ENCODE results near the gene NPM1.
A peak's percentile ranks its signal among the peaks of the same experiment; 100 is the strongest.

Gene NPM1

DNA sequence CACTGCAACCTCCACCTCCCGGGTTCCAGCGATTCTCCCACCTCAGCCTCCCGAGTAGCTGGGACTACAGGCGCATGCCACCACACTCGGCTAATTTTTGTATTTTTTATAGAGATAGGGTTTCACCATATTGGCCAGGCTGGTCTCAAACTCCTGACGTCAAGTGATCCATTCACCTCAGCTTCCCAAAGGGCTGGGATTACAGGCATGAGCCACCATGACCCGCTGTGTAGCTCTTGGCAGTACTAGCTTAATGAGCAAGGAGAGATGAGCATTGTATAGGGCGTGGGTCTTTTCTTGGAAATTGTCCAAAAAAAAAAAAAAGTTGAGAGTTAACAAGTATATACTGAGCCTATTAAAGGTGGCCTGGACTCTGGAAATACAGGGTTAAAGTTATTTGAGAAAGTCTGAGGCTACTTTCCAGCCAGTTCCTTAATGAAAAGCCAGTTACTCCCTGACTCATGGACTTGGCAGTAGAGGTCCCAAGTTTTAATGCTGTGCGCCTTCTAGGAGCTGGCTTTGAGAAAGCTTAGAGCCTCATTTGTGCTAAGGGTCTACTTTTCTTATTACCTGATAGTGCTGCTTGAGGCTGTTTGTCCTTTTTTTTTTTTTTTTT lies 27.6 kb downstream of the NPM1 start:
- DNase-seq, result no peak

DNA sequence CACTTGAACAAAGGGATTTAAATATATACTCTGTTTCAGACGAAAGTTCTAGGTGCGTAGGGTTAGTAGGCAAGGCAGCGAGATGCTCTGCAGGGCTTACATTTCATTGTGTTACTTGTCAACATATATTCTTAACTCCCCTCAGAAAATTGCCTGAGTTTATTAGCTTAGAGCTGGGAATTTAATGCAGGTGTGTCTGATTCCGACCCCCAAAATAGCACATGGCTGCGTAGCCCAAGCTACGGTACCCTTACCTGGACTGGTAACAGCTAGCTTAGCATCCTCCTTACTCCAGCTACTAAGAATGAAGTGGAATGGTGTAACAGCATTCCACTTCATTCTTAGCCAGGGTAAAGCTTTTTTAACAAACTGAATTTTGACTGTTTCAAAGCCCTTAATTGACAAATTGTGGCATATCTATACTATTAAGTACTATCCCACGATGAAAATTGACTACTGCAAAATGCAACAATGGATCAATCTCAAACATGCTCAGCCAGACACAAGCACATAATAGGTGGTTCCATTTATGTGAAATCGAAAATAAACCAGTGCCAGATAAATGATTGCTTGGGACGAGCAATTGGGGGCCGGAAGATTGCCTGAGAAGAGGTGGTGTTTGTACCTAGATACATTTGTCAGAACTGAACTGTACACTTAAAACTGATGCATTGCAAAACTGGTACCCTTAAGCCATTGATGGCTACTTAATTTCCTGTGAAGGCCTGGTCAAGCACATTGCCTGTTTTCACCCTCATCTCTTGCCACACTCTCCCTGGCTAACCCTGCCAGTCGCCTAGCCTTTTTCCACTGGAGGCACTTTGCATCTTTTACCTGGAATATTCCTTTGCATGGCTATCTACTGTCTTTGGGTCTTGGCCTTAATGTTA lies 28.8 kb downstream of the NPM1 start:
- DNase-seq, result no peak

DNA sequence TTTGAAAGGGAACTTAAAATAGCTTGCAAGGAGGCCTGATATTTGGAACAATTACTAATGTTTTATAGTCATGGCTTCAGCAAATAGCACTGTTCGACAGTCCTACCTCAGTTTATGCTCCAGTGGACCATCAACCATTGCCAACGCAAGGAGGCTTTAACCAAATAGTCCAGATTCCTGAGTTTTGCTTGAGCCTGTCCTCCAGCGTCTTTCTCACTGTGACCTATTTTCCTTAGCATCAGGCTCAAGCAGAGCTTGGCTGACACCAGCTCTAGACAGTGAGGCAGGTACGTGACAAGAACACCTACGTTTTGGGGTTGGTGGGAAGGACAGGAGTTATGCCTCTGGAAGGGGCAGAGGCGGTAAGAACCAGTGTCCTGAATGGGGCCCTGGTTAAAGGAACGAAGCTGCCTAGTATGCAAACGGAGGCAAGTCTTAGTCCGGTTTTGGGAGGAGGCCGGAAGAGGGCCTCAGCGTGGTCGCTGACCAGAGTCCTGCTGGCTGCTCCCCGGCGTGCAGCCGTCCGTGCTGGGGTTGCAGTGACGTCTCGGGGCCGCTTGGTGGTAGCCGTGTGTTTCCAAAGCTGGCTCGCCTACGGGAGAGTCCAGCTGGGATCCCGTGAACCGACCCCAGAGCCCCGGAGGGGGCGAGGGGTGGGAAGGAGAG lies 30.8 kb downstream of the NPM1 start:
- DNase-seq, result peak; percentile 99

DNA sequence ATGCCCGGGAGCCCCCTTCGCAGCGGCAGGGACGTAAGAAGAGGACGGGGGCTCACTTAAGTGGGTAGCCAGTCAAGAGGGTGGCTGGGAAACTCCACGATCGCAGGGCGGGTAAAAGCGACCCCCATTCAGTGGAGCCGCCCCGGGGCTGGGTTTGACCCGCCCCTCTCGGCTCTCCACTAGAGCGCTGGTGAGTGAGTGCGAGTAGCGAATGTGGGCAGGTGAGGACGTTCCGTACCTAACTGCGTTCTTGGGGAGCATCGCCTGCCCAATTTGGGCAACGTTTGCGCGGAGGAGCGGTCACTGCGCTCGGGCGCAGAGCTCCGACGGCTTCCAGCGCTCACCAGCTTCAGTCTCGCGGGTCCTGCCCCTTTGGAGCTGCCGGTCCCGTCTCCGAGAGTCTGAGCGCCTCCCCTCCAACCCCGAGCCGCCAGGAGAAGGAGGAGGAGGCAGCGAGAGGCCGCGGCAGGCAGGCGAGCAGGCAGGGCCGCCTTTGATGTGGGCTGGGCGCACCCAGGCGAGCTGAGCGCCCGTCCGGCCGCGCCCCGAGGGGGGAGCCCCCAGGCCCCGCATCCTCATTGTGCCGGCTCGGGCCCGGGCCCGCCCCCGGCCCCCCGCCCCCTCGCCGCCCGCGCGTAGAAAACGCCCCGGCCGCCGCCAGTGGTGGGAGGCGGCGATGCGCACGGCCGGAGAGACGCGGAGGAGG lies 31.5 kb downstream of the NPM1 start, which contains the start of gene FGF18:
FGF18 (plus strand) TSS at position 666 of the 706 bp plus-strand sequence. CDS start 553 bp downstream, outside the sequence.
- DNase-seq, result peak; percentile 87

DNA sequence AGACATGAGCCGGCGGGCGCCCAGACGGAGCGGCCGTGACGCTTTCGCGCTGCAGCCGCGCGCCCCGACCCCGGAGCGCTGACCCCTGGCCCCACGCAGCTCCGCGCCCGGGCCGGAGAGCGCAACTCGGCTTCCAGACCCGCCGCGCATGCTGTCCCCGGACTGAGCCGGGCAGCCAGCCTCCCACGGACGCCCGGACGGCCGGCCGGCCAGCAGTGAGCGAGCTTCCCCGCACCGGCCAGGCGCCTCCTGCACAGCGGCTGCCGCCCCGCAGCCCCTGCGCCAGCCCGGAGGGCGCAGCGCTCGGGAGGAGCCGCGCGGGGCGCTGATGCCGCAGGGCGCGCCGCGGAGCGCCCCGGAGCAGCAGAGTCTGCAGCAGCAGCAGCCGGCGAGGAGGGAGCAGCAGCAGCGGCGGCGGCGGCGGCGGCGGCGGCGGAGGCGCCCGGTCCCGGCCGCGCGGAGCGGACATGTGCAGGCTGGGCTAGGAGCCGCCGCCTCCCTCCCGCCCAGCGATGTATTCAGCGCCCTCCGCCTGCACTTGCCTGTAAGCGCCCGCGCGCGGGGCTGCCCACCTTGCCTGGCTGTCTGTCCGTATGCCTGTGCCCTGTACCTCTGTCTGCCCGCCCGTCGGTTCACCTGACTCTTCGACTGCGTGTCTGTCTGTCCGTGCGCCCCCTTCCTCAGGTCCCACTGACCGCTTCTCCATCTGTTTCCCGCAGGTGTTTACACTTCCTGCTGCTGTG lies 32.2 kb downstream of the NPM1 start:
- DNase-seq, result peak; percentile 87

DNA sequence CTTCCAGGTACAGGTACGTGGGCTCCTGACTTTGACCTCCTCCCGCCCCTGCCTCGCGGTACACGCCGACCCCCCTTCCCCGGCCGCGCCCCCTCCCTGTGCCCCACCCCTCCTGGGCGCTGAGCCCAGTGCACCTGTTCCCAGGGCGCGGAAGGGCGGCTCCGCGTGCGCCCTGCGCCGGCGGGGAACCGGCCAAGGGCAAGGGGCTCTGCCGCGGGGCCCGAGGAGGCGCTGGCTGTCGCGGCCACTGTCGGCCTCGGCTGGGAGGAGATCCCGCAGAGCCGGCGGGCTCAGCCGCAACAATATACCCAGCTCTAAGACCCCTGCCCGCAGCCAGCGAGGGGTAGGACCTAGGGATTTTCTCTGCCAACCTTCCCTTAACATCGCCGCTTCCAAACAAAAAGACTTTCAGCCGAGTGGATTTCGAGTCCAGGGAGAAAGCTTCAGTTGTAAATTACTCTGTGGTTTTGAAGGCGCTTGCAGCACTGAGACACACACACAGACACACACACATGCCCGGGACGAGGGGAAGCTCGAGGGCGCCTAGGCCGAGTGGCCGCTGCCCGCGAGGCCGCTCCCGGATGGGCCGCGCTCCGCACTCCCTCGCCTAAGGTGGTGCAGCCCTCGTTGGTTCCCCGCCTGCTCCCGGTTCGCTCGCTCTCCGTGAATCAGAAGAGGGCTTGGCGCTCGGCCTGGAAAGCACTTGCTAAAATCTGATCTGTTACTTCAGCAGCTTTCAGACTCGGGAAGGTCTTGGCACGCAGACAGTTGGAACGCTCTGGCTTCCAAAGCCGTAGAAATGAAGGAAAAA lies 33.0 kb downstream of the NPM1 start:
- DNase-seq, result no peak

DNA sequence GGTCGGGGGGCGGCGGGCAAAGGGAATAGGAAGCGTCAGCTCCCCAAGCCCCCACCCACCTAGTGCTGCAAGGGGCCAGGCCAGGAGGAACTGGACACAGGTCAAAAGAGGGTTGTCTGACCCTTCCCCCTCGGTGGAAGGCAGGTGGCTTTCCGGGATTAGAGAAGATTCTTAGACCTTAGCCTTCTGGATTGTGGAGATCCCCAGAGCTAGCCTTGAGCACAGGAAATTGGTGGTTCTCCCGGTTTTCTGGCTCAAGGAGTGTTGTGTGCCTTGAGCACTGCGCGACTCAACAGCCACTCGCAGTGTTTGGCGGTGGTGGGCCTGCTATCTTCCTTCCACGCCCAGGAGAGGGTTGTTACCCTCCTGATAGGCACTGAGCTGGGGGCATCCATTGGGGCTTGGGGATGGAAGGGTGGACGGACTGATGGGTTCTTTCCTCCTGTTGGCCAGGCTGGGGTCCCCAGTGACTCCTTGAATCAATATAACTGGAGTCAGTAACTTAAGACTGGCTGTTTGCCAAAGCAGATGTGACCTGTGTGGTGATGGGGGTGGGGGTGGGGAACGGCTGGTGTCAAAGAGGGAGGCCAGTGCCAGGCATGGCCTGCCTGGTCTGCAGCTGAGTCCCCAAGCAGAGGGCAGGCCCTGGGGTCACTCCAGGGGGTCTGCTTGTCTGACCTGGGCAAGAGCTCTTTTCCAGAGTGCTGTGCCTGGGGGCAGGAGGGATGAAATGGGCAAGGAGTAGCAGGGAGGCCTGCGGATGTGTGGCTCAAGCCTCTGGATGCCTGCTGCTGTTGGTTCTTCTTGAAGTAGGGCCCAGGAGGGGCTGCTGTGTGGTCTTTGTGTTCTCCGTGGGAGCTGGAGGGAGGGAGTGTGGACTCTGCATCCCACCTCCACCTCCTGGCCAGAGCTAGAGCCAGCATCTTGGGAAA lies 33.9 kb downstream of the NPM1 start:
- DNase-seq, result peak; percentile 27

DNA sequence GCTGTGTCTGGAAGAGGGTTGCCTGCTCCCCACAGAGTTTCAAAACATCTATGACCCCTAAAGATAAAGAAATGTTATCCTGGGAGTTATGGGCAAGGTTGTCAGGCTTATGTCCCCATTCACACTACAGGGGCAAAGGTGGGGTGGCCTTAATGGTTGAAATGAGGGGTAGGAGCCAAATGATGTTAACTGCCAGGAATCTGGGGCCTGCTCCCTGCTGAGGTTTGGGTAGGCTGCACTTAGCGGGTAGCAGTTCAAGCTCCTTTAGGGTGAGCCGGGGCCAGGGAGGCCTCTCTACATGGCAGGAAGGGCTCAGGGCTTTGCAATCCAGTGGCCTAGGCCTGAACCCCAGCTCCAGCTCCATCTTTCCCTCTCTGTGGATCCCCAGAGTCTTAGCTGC lies 34.8 kb downstream of the NPM1 start:
- DNase-seq, result no peak

DNA sequence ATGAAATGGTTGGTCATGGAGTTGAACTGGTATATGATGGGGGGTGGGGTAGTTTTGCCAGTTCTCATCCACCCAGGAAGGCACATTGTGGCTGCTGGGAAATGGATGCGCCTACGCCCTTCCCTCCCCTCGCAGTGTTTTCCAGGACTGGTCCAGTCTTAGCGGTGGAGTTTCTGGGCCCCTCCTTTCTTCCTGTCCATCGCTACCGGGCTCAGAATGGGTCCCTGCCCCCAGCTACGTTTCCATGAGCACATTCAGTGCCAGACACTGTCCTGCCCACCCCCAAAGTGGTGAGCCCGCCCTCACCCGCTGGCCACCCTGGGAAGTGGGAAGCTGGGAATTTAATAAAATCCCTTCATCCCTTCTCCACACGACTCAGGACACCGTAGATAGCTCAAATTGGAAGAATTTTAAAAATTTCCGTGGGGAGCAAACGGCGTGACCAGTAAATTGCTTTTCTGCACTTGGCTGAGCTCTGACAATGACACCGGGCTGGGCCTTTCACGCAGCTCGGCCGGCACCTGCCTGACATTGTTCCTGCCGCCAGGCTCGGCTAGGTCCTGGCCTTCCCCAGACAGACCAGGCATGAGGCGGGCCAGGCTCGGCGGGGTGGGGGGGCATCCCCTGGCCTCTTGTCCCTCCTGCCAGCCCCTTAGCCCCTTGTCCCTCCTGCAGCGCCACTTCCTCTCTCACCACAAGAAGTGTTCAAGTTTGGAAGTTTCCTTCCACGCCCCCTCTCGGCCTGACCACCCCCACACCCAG lies 35.4 kb downstream of the NPM1 start:
- no peak for DNase-seq

DNA sequence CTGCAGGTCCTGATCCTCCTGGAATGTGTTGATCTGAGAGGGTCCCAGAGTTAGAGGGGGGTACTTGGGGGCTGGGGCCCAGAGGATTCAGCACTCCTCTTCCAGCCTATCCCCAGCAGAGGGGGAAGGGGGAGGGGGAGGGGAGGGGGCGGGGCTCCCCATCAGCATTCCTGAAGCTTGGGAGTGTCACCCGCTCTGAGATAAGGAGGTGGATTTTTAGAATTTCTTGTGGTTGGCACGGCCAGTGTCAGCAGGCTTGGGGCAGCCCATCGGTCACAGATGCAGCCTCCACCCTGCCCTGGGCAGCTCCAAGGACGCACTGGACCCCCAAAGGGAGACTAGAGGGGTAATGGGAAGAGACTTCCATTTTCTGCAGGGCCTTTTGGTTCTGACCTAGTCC lies 37.1 kb downstream of the NPM1 start:
- no peak for DNase-seq

DNA sequence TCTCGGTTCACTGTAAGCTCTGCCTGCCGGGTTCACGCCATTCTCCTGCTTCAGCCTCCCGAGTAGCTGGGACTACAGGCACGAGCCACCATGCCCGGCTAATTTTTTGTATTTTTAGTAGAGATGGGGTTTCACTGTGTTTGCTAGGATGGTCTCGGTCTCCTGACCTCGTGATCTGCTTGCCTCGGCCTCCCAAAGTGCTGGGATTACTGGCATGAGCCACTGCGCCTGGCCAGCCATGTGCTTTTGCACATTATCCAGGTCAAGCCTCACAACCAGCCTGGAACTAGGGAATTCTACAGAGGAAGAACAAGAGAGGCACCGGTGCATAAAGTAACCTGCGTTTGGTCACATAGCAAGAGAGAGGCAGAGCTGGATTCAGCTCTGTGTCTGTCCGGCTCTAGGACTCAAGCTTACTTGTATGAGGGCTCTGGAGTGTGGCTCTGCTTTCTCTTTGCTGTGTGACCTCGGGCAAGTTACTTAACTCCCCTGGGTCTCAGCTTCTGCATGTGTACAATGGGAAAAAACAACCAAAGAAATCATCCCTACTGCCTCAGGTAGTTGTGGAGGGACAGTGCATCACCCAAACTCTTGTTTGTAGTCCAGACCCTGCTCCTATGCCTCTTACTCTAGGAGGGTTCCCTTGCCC lies 38.1 kb downstream of the NPM1 start:
- no peak for DNase-seq

DNA sequence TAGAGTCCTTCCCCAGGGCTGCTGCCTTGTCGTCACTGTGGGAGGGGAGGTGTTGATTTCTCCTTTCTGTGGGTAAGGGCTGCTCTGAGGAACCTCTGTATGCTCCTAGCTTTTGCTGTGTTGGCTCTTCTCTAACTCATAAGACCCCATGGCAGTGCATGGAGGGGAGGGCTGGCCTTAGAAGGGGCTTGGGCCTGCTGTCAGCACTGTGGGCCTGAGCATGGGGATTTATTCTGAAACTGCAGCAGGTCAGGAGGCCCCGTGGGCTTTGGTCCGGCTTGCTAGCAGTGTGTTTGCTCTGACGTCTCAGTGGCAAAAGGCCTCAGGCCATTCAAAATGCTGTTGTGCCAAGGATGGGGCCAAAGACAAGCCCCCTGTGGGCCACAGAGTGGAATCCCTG lies 38.6 kb downstream of the NPM1 start:
- DNase-seq, result no peak

DNA sequence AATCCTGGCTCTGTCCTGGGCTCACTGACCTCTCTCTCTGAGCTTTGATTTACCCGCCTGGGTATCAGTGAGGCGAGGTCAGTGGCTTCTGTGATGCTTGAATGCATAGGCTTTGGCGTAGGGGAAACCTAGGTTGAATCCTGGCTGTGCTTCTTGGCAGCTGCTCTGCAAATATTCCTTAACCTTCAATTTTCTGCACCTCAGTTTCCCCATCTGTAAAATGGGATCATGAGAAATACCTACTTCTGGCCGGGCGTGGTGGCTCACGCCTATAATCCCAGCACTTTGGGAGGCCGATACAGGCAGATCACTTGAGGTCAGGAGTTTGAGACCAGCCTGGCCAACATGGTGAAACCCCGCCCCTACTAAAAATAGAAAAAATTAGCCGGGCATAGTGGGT lies 39.0 kb downstream of the NPM1 start:
- no peak for DNase-seq

DNA sequence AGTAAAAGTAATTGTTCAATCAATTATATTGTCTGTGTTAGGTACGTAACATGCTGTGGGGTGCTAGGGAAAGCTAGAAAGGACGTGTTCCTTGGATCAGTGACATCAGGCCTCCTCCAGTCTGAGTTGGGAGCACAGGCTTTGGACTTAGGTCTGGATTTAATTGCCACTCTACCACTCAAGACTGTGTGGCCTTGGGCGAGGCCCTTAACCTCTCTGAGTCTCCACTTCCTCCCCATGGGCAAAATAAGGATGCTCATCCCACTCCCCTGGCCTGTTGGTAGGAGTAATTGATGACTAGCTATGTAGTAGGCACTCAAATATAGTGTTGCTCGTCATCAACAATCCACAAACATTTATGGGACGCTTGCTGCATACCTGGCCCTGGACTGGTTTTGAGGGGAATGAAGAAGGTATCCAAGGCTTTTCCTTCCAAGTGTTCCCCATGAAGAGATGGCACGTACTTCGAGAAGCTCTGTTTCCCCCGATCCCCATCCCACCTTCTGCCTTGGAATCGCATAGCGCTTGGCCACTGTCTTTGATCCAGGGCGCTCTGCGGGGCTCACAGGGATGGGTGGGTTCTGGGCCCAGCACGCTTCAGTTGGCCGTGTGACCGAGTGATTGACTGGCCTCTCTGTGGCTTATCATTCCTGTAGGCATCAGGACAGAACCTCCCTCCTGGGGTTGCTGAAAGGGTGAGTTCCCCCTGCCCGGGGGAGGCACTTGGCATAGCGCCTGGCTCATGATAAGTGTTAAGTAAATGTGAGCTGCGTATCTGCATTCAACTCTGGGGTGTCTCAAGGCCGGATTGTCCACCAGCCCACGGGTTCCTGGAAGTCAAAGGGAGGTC lies 39.9 kb downstream of the NPM1 start:
- DNase-seq, result no peak

DNA sequence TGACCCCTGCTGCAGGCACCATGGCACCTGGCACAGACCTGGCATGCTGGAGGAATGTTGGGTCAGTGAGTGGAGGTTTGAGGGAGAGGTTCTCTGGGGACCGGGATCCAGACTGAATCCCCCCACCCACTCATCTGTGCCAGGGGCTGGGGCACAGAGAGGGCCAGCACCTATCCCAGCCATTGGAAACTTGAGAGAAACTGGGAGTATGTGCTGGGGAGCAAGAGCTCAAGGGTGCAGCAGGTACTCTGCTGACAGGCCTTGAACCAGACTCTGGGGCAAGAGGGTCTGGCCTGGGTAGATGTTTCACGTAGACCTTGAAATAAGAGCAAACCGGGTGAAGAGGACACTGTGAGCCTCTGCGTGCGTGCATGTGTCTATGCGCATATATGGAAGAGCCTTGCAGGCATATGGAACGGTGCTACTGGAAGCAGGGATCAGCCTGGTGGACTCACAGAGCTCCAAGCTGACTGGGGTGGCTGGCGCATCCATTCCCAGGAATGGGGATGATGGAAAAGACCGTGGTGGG lies 40.6 kb downstream of the NPM1 start:
- DNase-seq, result no peak

DNA sequence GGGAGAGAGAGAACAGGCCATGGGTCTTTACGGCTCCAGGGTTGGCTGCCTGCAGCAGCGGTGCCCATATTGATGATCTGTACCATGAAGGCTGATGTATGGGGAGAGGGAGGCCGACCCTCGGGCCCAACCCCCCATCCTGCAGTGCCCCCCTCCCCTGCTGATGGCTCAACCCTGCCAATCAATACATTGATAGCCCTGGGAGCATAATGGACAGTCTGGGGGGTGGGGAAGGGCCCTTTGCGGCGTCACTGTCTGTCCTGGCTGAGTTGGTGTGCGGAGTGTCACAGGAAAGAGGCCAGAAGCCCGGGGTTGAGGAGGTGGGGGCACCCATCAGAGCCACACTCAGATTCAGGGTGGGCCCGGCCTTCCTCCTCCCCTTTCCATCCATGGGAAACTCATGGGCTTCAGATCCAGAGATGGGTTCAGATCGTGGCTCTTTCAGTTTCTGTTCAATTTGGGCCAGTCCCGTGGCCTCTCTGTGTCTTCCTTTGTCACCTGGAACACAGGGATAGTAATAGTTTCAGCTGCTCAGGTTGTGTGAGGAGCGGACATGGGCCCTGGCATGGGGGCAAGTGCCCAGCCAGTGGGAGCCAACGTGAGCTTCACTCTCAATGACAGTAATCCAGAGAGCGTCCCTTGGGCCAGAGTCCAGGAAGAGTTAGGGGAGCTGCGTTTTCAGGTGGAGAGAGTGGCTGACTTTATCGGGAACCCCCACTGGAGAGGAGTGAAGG lies 41.3 kb downstream of the NPM1 start:
- no peak for DNase-seq

DNA sequence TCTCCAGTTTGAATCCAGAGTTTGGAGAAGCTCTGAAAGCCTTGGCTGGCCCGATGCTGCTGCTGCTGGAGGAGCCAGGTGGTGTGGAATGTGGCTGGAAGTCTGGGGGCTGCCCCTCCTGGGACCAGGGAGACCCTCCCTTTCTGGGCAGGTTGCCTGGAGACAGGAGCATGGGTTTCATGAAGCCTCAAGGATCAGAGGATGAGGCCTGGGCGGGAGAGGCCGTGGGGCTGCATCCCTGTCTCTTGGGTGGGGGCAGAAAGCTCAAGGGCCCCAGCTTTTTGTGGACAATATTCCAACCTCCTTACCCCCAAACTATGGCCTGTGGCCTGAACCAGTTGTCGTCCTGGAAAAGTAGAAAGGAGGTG lies 41.9 kb downstream of the NPM1 start:
- no peak for DNase-seq

Measured in 8988T (cell line).